Skeletal muscle satellite cell (primary cell): Measurements from ENCODE around the gene MMP24. TPM values are rescaled to one million over a fixed set of nuclear protein-coding genes. Genes with fewer than 3 reads are reported as not detected.

Source experiments
- H3K27me3 ChIP-seq: 2 replicates; pipeline ENCODE4 v1.7.0; 2013; ENCODE audit warnings: low read length; ENCODE audit not compliant: control insufficient read depth, insufficient read depth
- H3K36me3 ChIP-seq: 2 replicates; pipeline ENCODE4 v1.7.0; 2013; ENCODE audit warnings: mild to moderate bottlenecking, control low read depth, low read length; ENCODE audit not compliant: insufficient read depth
- H3K4me1 ChIP-seq: 2 replicates; pipeline ENCODE4 v1.7.0; 2013; ENCODE audit warnings: low read length; ENCODE audit not compliant: control insufficient read depth, insufficient read depth
- H3K4me2 ChIP-seq: 2 replicates; pipeline ENCODE4 v1.7.0; 2013; ENCODE audit warnings: mild to moderate bottlenecking, low read length
- H3K4me3 ChIP-seq: 2 replicates; pipeline ENCODE4 v1.7.0; 2013; ENCODE audit warnings: low read length
- H3K9ac ChIP-seq: 2 replicates; pipeline ENCODE4 v1.7.0; 2013; ENCODE audit warnings: mild to moderate bottlenecking, low read depth, low read length, moderate library complexity
- H3K9me3 ChIP-seq: replicated peaks from 2 replicates; pipeline ENCODE4 v1.7.0; 2013; ENCODE audit warnings: mild to moderate bottlenecking, control low read depth, low read length
- small RNA-seq: library from RNA; depleted of rRNA; stranded (forward); fragments of <200 nt; gene quantifications from one replicate; pipeline ENCODE3, GENCODE V24; 2012

The MMP24 gene

DNA sequence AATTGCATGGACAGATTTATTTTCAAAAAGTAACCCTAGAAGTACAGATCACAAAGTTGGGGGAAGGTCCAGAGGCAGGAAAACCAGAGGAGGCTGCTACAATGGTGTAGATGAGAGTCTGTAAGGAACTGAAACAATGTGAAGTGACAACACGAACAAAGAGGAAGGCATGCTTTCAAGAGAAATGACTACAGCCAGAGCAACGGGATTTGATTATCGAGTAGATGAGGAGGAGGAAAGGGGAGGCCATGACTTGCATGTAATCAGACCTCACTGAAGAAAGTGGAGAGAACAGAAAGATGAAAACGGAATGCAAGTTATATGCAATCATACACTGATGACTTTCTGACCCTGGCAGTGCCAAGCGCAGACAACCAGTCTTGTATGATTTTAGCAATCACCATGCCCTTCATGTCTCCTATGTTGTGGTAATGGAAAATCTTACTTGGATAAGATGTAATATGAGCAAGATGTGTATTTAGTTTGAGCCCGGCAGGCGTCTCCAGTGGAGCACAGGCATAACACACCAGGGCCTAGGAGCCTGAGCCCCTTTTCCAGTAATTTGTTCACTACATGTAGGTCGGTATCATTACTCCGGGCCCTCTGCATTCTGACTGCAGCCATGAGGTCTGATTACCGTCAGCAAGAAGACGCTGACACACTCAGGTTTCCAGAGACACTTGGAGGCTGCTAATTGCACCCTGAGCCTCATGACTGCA, 99.7 kb downstream of the MMP24 start:
- no peak overlapping the region for H3K9ac ChIP-seq
- no peaks in the 10 kb centered on the region for H3K9me3 ChIP-seq
- no peak overlapping the region for H3K4me2 ChIP-seq
- H3K4me3 ChIP-seq, result no peak overlapping the region
- no peaks in the 10 kb centered on the region for H3K36me3 ChIP-seq
- H3K4me1 ChIP-seq, result peaks cover 42% of the 10 kb centered on the region
- H3K27me3 ChIP-seq, result no peaks in the 10 kb centered on the region

Small RNA genes within 50 kb of the gene (small RNA-seq; reads per million reads assigned to genes)
- gene MT1P3 (not detected), gene RNA5SP483 (not detected)
